Measurements from ENCODE around the gene TAB2. TPM values are rescaled to one million over a fixed set of nuclear protein-coding genes. Genes with fewer than 3 reads are reported as not detected.

TAB2 gene
- total and polyA plus RNA-seq, 2 donors (not counting 3 experiments of a cell fraction or from before 2014, with no cell fraction given), result 26.0 to 37.4 TPM

- H3K27me3 ChIP-seq (ENCODE audit: control insufficient read depth in 2 of 2, insufficient read depth in 2 of 2, low read length in 2 of 2), result no peaks in the 10 kb centered on the region
- no peak for FAIRE-seq
- H3K9me1 ChIP-seq (replicated peaks; ENCODE audit: control insufficient read depth, extremely low read depth, insufficient read depth, low read length), result peaks cover 3% of the 10 kb centered on the region
- H3K4me1 ChIP-seq (ENCODE audit: control insufficient read depth, extremely low read depth, insufficient read depth, low read length), result no peaks in the 10 kb centered on the region
- BruUV-seq (replicated peaks), result no TSS peak
- TF ChIP-seq MAX (IDR thresholded peaks at IDR 0.05; ENCODE audit: insufficient read depth, insufficient read length), result no peak
- TF ChIP-seq GATA2 (IDR thresholded peaks at IDR 0.05; ENCODE audit: insufficient read depth, insufficient read length, low read depth, low read length), result no peak
- TF ChIP-seq POLR2AphosphoS5 (IDR thresholded peaks at IDR 0.05; ENCODE audit: insufficient read depth, low read depth, low read length), result no peak
- TF ChIP-seq FOS (IDR thresholded peaks at IDR 0.05; ENCODE audit: borderline replicate concordance, insufficient read depth, low read length), result no peak
- no peak for TF ChIP-seq MYC (IDR thresholded peaks at IDR 0.05; ENCODE audit: low read depth, low read length)
- no peak for TF ChIP-seq POLR2A (IDR thresholded peaks at IDR 0.05; ENCODE audit: low read depth, low read length)
- dilution Hi-C loops (cut with MboI; ENCODE audit: extremely low pct_ligation_motif_present, low sequenced_read_pairs), result no loop called here
- CTCF ChIA-PET, result interaction anchor here (0.6 to 1.9 kb wide), 2 partner anchors 15 to 61 kb away, joined by 3 to 4 read pairs; no protein-coding TSS in a partner anchor
- H3K27ac ChIP-seq (ENCODE audit: insufficient read depth, low read depth, low read length), result no peak overlapping the region
- H3K9ac ChIP-seq (replicated peaks; ENCODE audit: extremely low read depth, insufficient read depth, low read length), result no peak overlapping the region
- H3K4me3 ChIP-seq (replicated peaks in 1 of 3; ENCODE audit: insufficient read depth in 1 of 3, low read depth in 1 of 3, low read length in 3 of 3), result no peak overlapping the region
- intact Hi-C loops (cut with micrococcal nuclease), result no loop called here
- POLR2A ChIA-PET, result no interaction called here
- H2AFZ ChIP-seq (ENCODE audit: low read depth, low read length), result no peak overlapping the region
- no peak for DNase-seq (ENCODE audit: low read depth, low spot score)
- H3K79me2 ChIP-seq (ENCODE audit: control insufficient read depth, insufficient read depth, low read length), result peaks cover 84% of the 10 kb centered on the region
- no peaks in the 10 kb centered on the region for H3K36me3 ChIP-seq (ENCODE audit: control insufficient read depth in 2 of 2, extremely low read depth in 1 of 2, insufficient read depth in 2 of 2, low read length in 2 of 2)
- H3K4me2 ChIP-seq (ENCODE audit: insufficient read depth, low read length), result no peak overlapping the region
- no peaks in the 10 kb centered on the region for H3K9me3 ChIP-seq (replicated peaks; ENCODE audit: control insufficient read depth, insufficient read depth, low read length)
- peaks cover 4% of the 10 kb centered on the region for H4K20me1 ChIP-seq (replicated peaks; ENCODE audit: control insufficient read depth, extremely low read depth, insufficient read depth, low read length)
Observed at GRCh38 chr6:149360536-149360935, 43.0 kb downstream of the TAB2 start.

- ChIA-PET CTCF (interaction anchor here (1.1 to 1.2 kb wide), 2 partner anchors 10 to 18 kb away, joined by 3 read pairs; no protein-coding TSS in a partner anchor), POLR2A (no interaction called here)
- no peak for DNase-seq (ENCODE audit: low read depth, low spot score)
- BruUV-seq (replicated peaks), result no TSS peak
- FAIRE-seq, result no peak
- H3K4me2 ChIP-seq (ENCODE audit: insufficient read depth, low read length), result no peak overlapping the region
- H3K9me3 ChIP-seq (replicated peaks; ENCODE audit: control insufficient read depth, insufficient read depth, low read length), result no peaks in the 10 kb centered on the region
- no peak overlapping the region for H3K27ac ChIP-seq (ENCODE audit: insufficient read depth, low read depth, low read length)
- H3K27me3 ChIP-seq (ENCODE audit: control insufficient read depth in 2 of 2, insufficient read depth in 2 of 2, low read length in 2 of 2), result no peaks in the 10 kb centered on the region
- intact Hi-C loops (cut with micrococcal nuclease), result no loop called here
- no peak overlapping the region for H3K9ac ChIP-seq (replicated peaks; ENCODE audit: extremely low read depth, insufficient read depth, low read length)
- H3K4me1 ChIP-seq (ENCODE audit: control insufficient read depth, extremely low read depth, insufficient read depth, low read length), result no peaks in the 10 kb centered on the region
- H3K36me3 ChIP-seq (ENCODE audit: control insufficient read depth in 2 of 2, extremely low read depth in 1 of 2, insufficient read depth in 2 of 2, low read length in 2 of 2), result no peaks in the 10 kb centered on the region
- dilution Hi-C loops (cut with MboI; ENCODE audit: extremely low pct_ligation_motif_present, low sequenced_read_pairs), result no loop called here
- H2AFZ ChIP-seq (ENCODE audit: low read depth, low read length), result no peak overlapping the region
- no peak overlapping the region for H3K4me3 ChIP-seq (replicated peaks in 1 of 3; ENCODE audit: insufficient read depth in 1 of 3, low read depth in 1 of 3, low read length in 3 of 3)
- H4K20me1 ChIP-seq (replicated peaks; ENCODE audit: control insufficient read depth, extremely low read depth, insufficient read depth, low read length), result peaks cover 5% of the 10 kb centered on the region
- TF ChIP-seq MAX (IDR thresholded peaks at IDR 0.05; ENCODE audit: insufficient read depth, insufficient read length), result no peak
- peaks cover 3% of the 10 kb centered on the region for H3K9me1 ChIP-seq (replicated peaks; ENCODE audit: control insufficient read depth, extremely low read depth, insufficient read depth, low read length)
- peaks cover 88% of the 10 kb centered on the region for H3K79me2 ChIP-seq (ENCODE audit: control insufficient read depth, insufficient read depth, low read length)
Observed at GRCh38 chr6:149362289-149362688, 44.8 kb downstream of the TAB2 start.

All from endothelial cell of umbilical vein (primary cell).